HepG2 (cell line): Measurements from ENCODE around the gene FAHD1. TPM values are rescaled to one million over a fixed set of nuclear protein-coding genes. Genes with fewer than 3 reads are reported as not detected.

Experiments
- CAMTA2 ChIP-seq: sonication (generic); formaldehyde crosslinking; IDR thresholded peaks from 2 replicates; pipeline ENCODE4 v1.4.0; 2020; ENCODE audit warnings: mild to moderate bottlenecking, missing genetic modification reagents, borderline replicate concordance
- DPF2 ChIP-seq: sonication (generic); formaldehyde crosslinking; IDR thresholded peaks from 2 replicates; pipeline ENCODE4 v1.4.0; 2020; ENCODE audit warnings: mild to moderate bottlenecking, low read depth, missing genetic modification reagents, borderline replicate concordance
- FUBP1 ChIP-seq: sonication (generic); formaldehyde crosslinking; IDR thresholded peaks from 2 replicates; pipeline ENCODE4 v1.5.1; 2020; ENCODE audit warnings: missing genetic modification reagents, mild to moderate bottlenecking, borderline replicate concordance
- HINFP ChIP-seq: sonication (generic); formaldehyde crosslinking; IDR thresholded peaks from 2 replicates; pipeline ENCODE4 v1.4.0; 2020; ENCODE audit warnings: low read depth, mild to moderate bottlenecking, missing genetic modification reagents
- HNRNPLL ChIP-seq: fragments of 200-400 bp; formaldehyde crosslinking; IDR thresholded peaks from 2 replicates; pipeline ENCODE4 v1.6.1; 2017; ENCODE audit warnings: mild to moderate bottlenecking, low read depth, low read length; ENCODE audit not compliant: poor library complexity, severe bottlenecking
- HOXA5 ChIP-seq: sonication (generic); formaldehyde crosslinking; IDR thresholded peaks from 2 replicates; pipeline ENCODE4 v1.4.0; 2020; ENCODE audit warnings: missing genetic modification reagents
- KAT8 ChIP-seq: IDR thresholded peaks from 2 replicates; pipeline ENCODE4 v1.6.1; 2016; ENCODE audit warnings: missing genetic modification reagents, missing compliant biosample characterization
- MBD4 ChIP-seq: IDR thresholded peaks from 2 replicates; pipeline ENCODE4 v1.6.1; 2012; ENCODE audit warnings: low read length, inconsistent platforms, borderline replicate concordance
- MNT ChIP-seq: fragments of 450-650 bp; IDR thresholded peaks from 2 replicates; pipeline ENCODE4 v1.6.1; 2016
- NCOR1 ChIP-seq: fragments of 200-600 bp; sonication (generic); IDR thresholded peaks from 2 replicates; pipeline ENCODE4 v1.7.0; 2017; ENCODE audit warnings: antibody characterized with exemption, low read length, borderline replicate concordance
- RBFOX2 ChIP-seq: fragments of 200-400 bp; formaldehyde crosslinking; IDR thresholded peaks from 2 replicates; pipeline ENCODE4 v1.6.1; 2017; ENCODE audit warnings: low read depth, mild to moderate bottlenecking, low read length
- RXRA ChIP-seq: sonication (generic); formaldehyde crosslinking; IDR thresholded peaks from 2 replicates; pipeline ENCODE4 v1.5.1; 2020; ENCODE audit warnings: missing genetic modification reagents
- TARDBP ChIP-seq: sonication (generic); formaldehyde crosslinking; IDR thresholded peaks from 2 replicates; pipeline ENCODE4 v1.8.0; 2022; ENCODE audit warnings: mild to moderate bottlenecking, missing genetic modification reagents
- YEATS2 ChIP-seq: sonication (generic); formaldehyde crosslinking; IDR thresholded peaks from 2 replicates; pipeline ENCODE4 v1.4.0; 2020; ENCODE audit warnings: missing genetic modification reagents, borderline replicate concordance
- ZNF280B ChIP-seq: sonication (generic); formaldehyde crosslinking; IDR thresholded peaks from 2 replicates; pipeline ENCODE4 v1.5.0; 2020; ENCODE audit warnings: missing genetic modification reagents, mild to moderate bottlenecking, borderline replicate concordance
- ZNF639 ChIP-seq: conservative IDR thresholded peaks from 2 replicates; pipeline ENCODE4 v1.6.1; 2018; ENCODE audit warnings: missing genetic modification reagents
- ZNF652 ChIP-seq: IDR thresholded peaks from 2 replicates; pipeline ENCODE4 v1.6.1; 2016; ENCODE audit warnings: low read depth, borderline replicate concordance
- ZNF850 ChIP-seq: sonication (generic); formaldehyde crosslinking; conservative IDR thresholded peaks from 2 replicates; pipeline ENCODE4 v1.9.0; 2021; ENCODE audit warnings: mild to moderate bottlenecking, missing genetic modification reagents
- ZZZ3 ChIP-seq: sonication (generic); formaldehyde crosslinking; IDR thresholded peaks from 2 replicates; pipeline ENCODE4 v1.4.0; 2020; ENCODE audit warnings: missing genetic modification reagents, mild to moderate bottlenecking, borderline replicate concordance
- polyA plus RNA-seq, 8 experiments: library from polyadenylated mRNA; depleted of rRNA in 3 of 8; stranded (reverse) in 7 of 8; unstranded in 1 of 8; fragments of >200 nt; fragmentation: Illumina TruSeq in 4 of 8; extraction: Trizol in 4 of 8; gene quantifications; 2 replicates each; pipeline versions ENCODE4 v1.2.1 to v1.2.3, GENCODE V29; 2011 to 2016; ENCODE audit warnings: low read depth in 4 of 8, missing spikeins in 1 of 8, mixed read lengths in 1 of 8; ENCODE audit not compliant: insufficient read depth in 1 of 8
- total RNA-seq, 5 experiments: library from RNA; depleted of rRNA; stranded (reverse); fragments of >200 nt; fragmentation: Illumina TruSeq; extraction: Trizol; gene quantifications; 2 replicates each; pipeline ENCODE4 v1.2.3, GENCODE V29; 2016; ENCODE audit warnings: low read depth in 1 of 5

The FAHD1 gene
- total and polyA plus RNA-seq, 2 of the 13 experiments (the other 11 are each of a cell fraction or from before 2014, with no cell fraction given): 39.0 to 45.3 TPM

GRCh38 chr16:1782408-1783264 is 44.4 kb upstream of the FAHD1 start, which contains the start of the genes NUBP2 and SPSB3 (continued):
- TF ChIP-seq ZZZ3 (CRISPR knock-in tag): peak; percentile 69; the same call in 1 of the 2 replicates
- TF ChIP-seq KAT8 (CRISPR knock-in tag): peak; percentile 95
- no peak for TF ChIP-seq DPF2 (CRISPR knock-in tag)
- TF ChIP-seq CAMTA2 (CRISPR knock-in tag): no peak
- TF ChIP-seq ZNF652 (CRISPR knock-in tag): no peak
- TF ChIP-seq YEATS2 (CRISPR knock-in tag): peak; percentile 90
- TF ChIP-seq TARDBP: peak; percentile 56; the same call in 1 of the 2 replicates
- TF ChIP-seq MBD4: no peak
- peak; percentile 93 for TF ChIP-seq ZNF639 (CRISPR knock-in tag)
- TF ChIP-seq RXRA (CRISPR knock-in tag): peak; percentile 59; the same call in 1 of the 2 replicates
- TF ChIP-seq MNT: peak; percentile 77
- TF ChIP-seq HNRNPLL: peak; percentile 87
- TF ChIP-seq FUBP1 (CRISPR knock-in tag): no peak
- no peak for TF ChIP-seq HINFP (CRISPR knock-in tag)
- no peak; the same call in 1 of the 2 replicates for TF ChIP-seq HOXA5 (CRISPR knock-in tag)
- peak; percentile 76; the same call in 1 of the 2 replicates for TF ChIP-seq NCOR1
- peak; percentile 85 for TF ChIP-seq RBFOX2
- no peak for TF ChIP-seq ZNF280B (CRISPR knock-in tag)
- no peak for TF ChIP-seq ZNF850
